Measurements from ENCODE around the gene KCTD20.
"Not testable (repeated sequence)": the region's sequence is repeated elsewhere in the genome, so short reads cannot be mapped to it uniquely, and the experiment has no call there.

Gene KCTD20

GRCh38 chr6:36445621-36446020 lies 2.8 kb downstream of the KCTD20 start:
- no peak for DNase-seq

GRCh38 chr6:36449173-36449572 lies 6.4 kb downstream of the KCTD20 start:
- not testable (repeated sequence) for DNase-seq

GRCh38 chr6:36452897-36453296 lies 10.1 kb downstream of the KCTD20 start:
- DNase-seq: not testable (repeated sequence)

- DNase-seq: no peak
Measured at GRCh38 chr6:36455486-36456027, 12.8 kb downstream of the KCTD20 start.

- no peak for DNase-seq
Measured at GRCh38 chr6:36459501-36459900, 16.7 kb downstream of the KCTD20 start.

GRCh38 chr6:36460916-36461315 lies 18.1 kb downstream of the KCTD20 start:
- no peak for DNase-seq

GRCh38 chr6:36461646-36462045 lies 18.8 kb downstream of the KCTD20 start:
- no peak for DNase-seq

- DNase-seq: no peak
Measured at GRCh38 chr6:36463676-36464075, 20.9 kb downstream of the KCTD20 start.

- DNase-seq: no peak
Measured at GRCh38 chr6:36464233-36464632, 21.4 kb downstream of the KCTD20 start.

GRCh38 chr6:36467625-36468024 lies 24.8 kb downstream of the KCTD20 start:
- DNase-seq: no peak

GRCh38 chr6:36469148-36469661 lies 26.4 kb downstream of the KCTD20 start:
- no peak for DNase-seq

GRCh38 chr6:36469946-36470345 lies 27.1 kb downstream of the KCTD20 start:
- DNase-seq: no peak

- no peak for DNase-seq
Measured at GRCh38 chr6:36478051-36478526, 35.3 kb downstream of the KCTD20 start.

- no peak for DNase-seq
Measured at GRCh38 chr6:36479256-36479655, 36.5 kb downstream of the KCTD20 start.

- not testable (repeated sequence) for DNase-seq
Measured at GRCh38 chr6:36483326-36483725, 40.5 kb downstream of the KCTD20 start.

- no peak for DNase-seq
Measured at GRCh38 chr6:36484736-36485135, 41.9 kb downstream of the KCTD20 start.

- DNase-seq: no peak
Measured at GRCh38 chr6:36487698-36488097, 44.9 kb downstream of the KCTD20 start.

- no peak for DNase-seq
Measured at GRCh38 chr6:36488221-36488620, 45.4 kb downstream of the KCTD20 start.

- DNase-seq: no peak
Measured at GRCh38 chr6:36489426-36489825, 46.6 kb downstream of the KCTD20 start.

GRCh38 chr6:36491378-36491965 lies 48.7 kb downstream of the KCTD20 start:
- no peak for DNase-seq

- no peak for DNase-seq
Measured at GRCh38 chr6:36492092-36492491, 49.3 kb downstream of the KCTD20 start.

- DNase-seq: no peak
Measured at GRCh38 chr6:36492621-36493020, 49.8 kb downstream of the KCTD20 start.

GRCh38 chr6:36493319-36493718 lies 50.5 kb downstream of the KCTD20 start:
- DNase-seq: no peak

GRCh38 chr6:36493859-36494258 lies 51.1 kb downstream of the KCTD20 start:
- DNase-seq: no peak

- no peak for DNase-seq
Measured at GRCh38 chr6:36495086-36495485, 52.3 kb downstream of the KCTD20 start.

Measured in activated CD4-positive, alpha-beta T cell treated with anti-CD3 and anti-CD28 coated beads, Interleukin-2, amount 50 U/mL, for 48 hours (primary cell).